Right lobe of liver (tissue), 4 donors: Measurements from ENCODE around the gene EDNRA.

Experiments
- CTCF ChIP-seq, 4 donors: fragments of 200-600 bp in 3 of 4; fragments of 450-650 bp in 1 of 4; IDR thresholded peaks; one replicate each; pipeline versions ENCODE4 v1.5.1 to v1.8.0; 2016 to 2022; ENCODE audit warnings: antibody characterized with exemption in 4 of 4, mild to moderate bottlenecking in 2 of 4
- POLR2A ChIP-seq: fragments of 450-650 bp; IDR thresholded peaks from one replicate; pipeline ENCODE4 v1.6.1; 2017; ENCODE audit warnings: antibody characterized with exemption, mild to moderate bottlenecking
- donor health status: DM: no; HTN: no; CAD: no.
- donor health status: DM: no; HTN: no; CAD: no.
- donor health status: DM: no; HTN: yes; CAD: no.

- TF ChIP-seq CTCF (IDR thresholded peaks at IDR 0.05) (no peak), POLR2A (no peak)
Measured at GRCh38 chr4:147533331-147533730, 52.4 kb downstream of the EDNRA start.
